GM23338 (cell line): ENCODE data around the gene ZNF451. TPM values are rescaled to one million over a fixed set of nuclear protein-coding genes. Genes with fewer than 3 reads are reported as not detected.

Experiments used
- ATAC-seq: fragments of 200-7000 bp; cut with Tn5 transposase; 3 replicates; pipeline ENCODE4 v1.9.1; 2020
- DNase-seq: peaks from one replicate; pipeline ENCODE4 v3.0.0-alpha.2; 2015; ENCODE audit warnings: low spot score
- H2AFZ ChIP-seq: fragments of 200-600 bp; sonication (generic); 2 replicates; pipeline ENCODE4 v1.8.0; 2016; ENCODE audit warnings: antibody characterized with exemption, mild to moderate bottlenecking, moderate library complexity
- H3F3A ChIP-seq: fragments of 200-600 bp; sonication (generic); replicated peaks from 2 replicates; pipeline ENCODE4 v1.8.0; 2017; ENCODE audit warnings: antibody characterized with exemption, mixed run types, low read depth
- H3K27ac ChIP-seq: fragments of 200-600 bp; sonication (generic); 2 replicates; pipeline ENCODE4 v1.6.1; 2016; ENCODE audit warnings: low read depth
- H3K27me3 ChIP-seq: fragments of 200-600 bp; sonication (generic); 2 replicates; pipeline ENCODE4 v1.8.0; 2016; ENCODE audit warnings: mild to moderate bottlenecking, mixed run types, moderate library complexity; ENCODE audit not compliant: insufficient read depth
- H3K36me3 ChIP-seq: fragments of 200-600 bp; sonication (generic); 2 replicates; pipeline ENCODE4 v1.8.0; 2016; ENCODE audit warnings: mild to moderate bottlenecking; ENCODE audit not compliant: insufficient read depth
- H3K4me1 ChIP-seq: fragments of 200-600 bp; sonication (generic); 2 replicates; pipeline ENCODE4 v1.8.0; 2016; ENCODE audit warnings: mild to moderate bottlenecking, moderate library complexity; ENCODE audit not compliant: insufficient read depth
- H3K4me2 ChIP-seq: fragments of 200-600 bp; sonication (generic); 2 replicates; pipeline ENCODE4 v1.7.1; 2017; ENCODE audit warnings: mixed run types
- H3K4me3 ChIP-seq: fragments of 200-600 bp; sonication (generic); 2 replicates; pipeline ENCODE4 v1.6.1; 2016; ENCODE audit warnings: mixed run types
- H3K79me2 ChIP-seq: fragments of 200-600 bp; sonication (generic); replicated peaks from 2 replicates; pipeline ENCODE4 v1.8.0; 2017; ENCODE audit warnings: mild to moderate bottlenecking; ENCODE audit not compliant: insufficient read depth
- H3K9me2 ChIP-seq: fragments of 200-600 bp; sonication (generic); 2 replicates; pipeline ENCODE4 v1.8.0; 2017; ENCODE audit not compliant: insufficient read depth
- H4K20me1 ChIP-seq: fragments of 200-600 bp; sonication (generic); replicated peaks from 2 replicates; pipeline ENCODE4 v1.8.0; 2017; ENCODE audit warnings: mild to moderate bottlenecking; ENCODE audit not compliant: insufficient read depth
- H3K27ac Mint-ChIP-seq: 2 replicates; pipeline ENCODE4 v1.8.0; 2020; ENCODE audit warnings: inconsistent platforms, mild to moderate bottlenecking, moderate library complexity, mixed read lengths
- H3K27me3 Mint-ChIP-seq: 3 replicates; pipeline ENCODE4 v1.8.0; 2022; ENCODE audit warnings: low read depth, mild to moderate bottlenecking, moderate library complexity, mixed read lengths, inconsistent platforms; ENCODE audit not compliant: insufficient read depth, poor library complexity
- H3K36me3 Mint-ChIP-seq: 3 replicates; pipeline ENCODE4 v1.8.0; 2021; ENCODE audit warnings: low read depth, mild to moderate bottlenecking, inconsistent platforms, moderate library complexity, mixed read lengths
- H3K4me1 Mint-ChIP-seq: 3 replicates; pipeline ENCODE4 v1.8.0; 2020; ENCODE audit warnings: mild to moderate bottlenecking, inconsistent platforms, mixed read lengths
- H3K4me3 Mint-ChIP-seq: 3 replicates; pipeline ENCODE4 v1.8.0; 2021; ENCODE audit warnings: moderate library complexity, mild to moderate bottlenecking, inconsistent platforms, mixed read lengths
- H3K9me3 Mint-ChIP-seq: 3 replicates; pipeline ENCODE4 v1.8.0; 2020; ENCODE audit warnings: moderate library complexity, mild to moderate bottlenecking, inconsistent platforms, mixed read lengths
- EZH2 ChIP-seq: fragments of 200-600 bp; sonication (generic); IDR thresholded peaks from one replicate; pipeline ENCODE4 v1.8.0; 2017; ENCODE audit warnings: antibody characterized with exemption, mild to moderate bottlenecking, low read depth; ENCODE audit not compliant: unreplicated experiment
- NANOG ChIP-seq: IDR thresholded peaks from 2 replicates; pipeline ENCODE4 v1.6.1; 2016; ENCODE audit warnings: antibody characterized with exemption, borderline replicate concordance
- POLR2AphosphoS5 ChIP-seq: IDR thresholded peaks from 2 replicates; pipeline ENCODE4 v1.6.1; 2016; ENCODE audit warnings: antibody characterized with exemption, low read depth
- STAT1 ChIP-seq: IDR thresholded peaks from one replicate; pipeline ENCODE4 v1.6.1; 2016; ENCODE audit warnings: antibody characterized with exemption; ENCODE audit not compliant: unreplicated experiment
- ZNF114 ChIP-seq: fragments of 250-450 bp; sonication (Bioruptor Pico); IDR thresholded peaks from 2 replicates; pipeline ENCODE4 v1.5.0; 2020; ENCODE audit warnings: mild to moderate bottlenecking, moderate library complexity
- ZNF331 ChIP-seq: fragments of 250-450 bp; sonication (Bioruptor Pico); IDR thresholded peaks from 2 replicates; pipeline ENCODE4 v1.5.0; 2020; ENCODE audit warnings: low read depth, mild to moderate bottlenecking, moderate library complexity
- polyA plus RNA-seq: library from polyadenylated mRNA; unstranded; fragments of >200 nt; fragmentation: Nextera tagmentation; extraction: Ambion mirVana; gene quantifications from 2 replicates; pipeline ENCODE4 v1.2.1, GENCODE V29; 2016
- total RNA-seq: library from RNA; depleted of rRNA; stranded (reverse); fragments of >200 nt; shearing (Covaris generic); gene quantifications from 2 replicates; pipeline ENCODE4 v1.2.3, GENCODE V29; 2014
- TF ChIP-seq, protein P1 (sequence below), 2 experiments: fragments of 200-600 bp in 1 of 2; sonication (generic) in 1 of 2; conservative IDR thresholded peaks; 2 replicates each; pipeline versions ENCODE4 v1.5.1 to v1.6.1; 2016 to 2017; ENCODE audit warnings: antibody characterized with exemption in 2 of 2, low read depth in 2 of 2, mild to moderate bottlenecking in 2 of 2, moderate library complexity in 1 of 2
- TF ChIP-seq, protein P2 (sequence below): IDR thresholded peaks from 2 replicates; pipeline ENCODE4 v1.6.1; 2016; ENCODE audit warnings: antibody characterized with exemption
- TF ChIP-seq, protein P3 (sequence below): fragments of 250-450 bp; sonication (Bioruptor Pico); IDR thresholded peaks from 2 replicates; pipeline ENCODE4 v1.5.0; 2020; ENCODE audit warnings: mild to moderate bottlenecking, moderate library complexity

Gene ZNF451
- total and polyA plus RNA-seq, 2 experiments from 2014 or later: 44.8 to 54.1 TPM

DNA sequence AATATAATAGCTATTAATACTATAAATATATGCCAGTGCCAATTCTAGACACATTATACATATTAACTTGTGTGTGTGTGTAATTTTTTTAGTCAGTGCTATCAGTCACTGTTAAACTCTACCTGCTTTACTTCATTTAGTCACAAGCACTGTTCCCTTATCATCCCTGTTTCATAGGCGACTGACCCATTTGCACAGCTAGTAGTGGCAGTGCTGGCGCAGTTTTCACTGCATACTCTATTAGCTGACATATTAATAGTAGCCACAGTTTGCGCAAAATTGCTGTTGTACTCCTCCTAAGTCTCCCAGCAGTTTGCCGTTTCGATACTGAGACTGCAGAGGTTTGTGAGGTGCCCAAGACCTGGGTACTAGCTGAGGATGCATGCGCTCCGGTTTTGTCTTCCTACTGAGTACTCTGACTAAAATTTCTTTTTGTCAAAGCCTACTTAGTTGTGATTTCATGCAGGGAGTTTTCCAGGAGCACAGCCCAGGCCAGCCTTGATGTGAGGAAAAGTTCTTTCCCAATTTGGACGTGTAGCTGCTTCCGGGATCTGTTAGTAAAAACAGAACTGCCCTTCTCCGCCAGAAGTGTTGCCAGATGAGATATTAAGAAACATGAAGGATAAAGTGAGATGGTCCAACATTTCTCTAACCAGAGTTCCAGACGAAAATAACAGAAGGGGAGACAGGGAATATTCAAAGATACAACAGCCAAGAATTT lies 87.7 kb downstream of the ZNF451 start:
- Histone ChIP-seq H3K79me2 (peaks cover 72% of the 10 kb centered on the region), H2AFZ (no peak overlapping the region), H3K4me3 (no peak overlapping the region), H4K20me1 (peaks cover 6% of the 10 kb centered on the region; the same call in 1 of the 2 replicates), H3K27me3 (peaks cover 12% of the 10 kb centered on the region), H3K4me2 (no peak overlapping the region), H3F3A (0 out of 2 replicates have a peak, but pooled peaks cover 2% of the 10 kb centered on the region), H3K9me2 (no peaks in the 10 kb centered on the region), H3K27ac (peak overlapping the region; percentile 65; the same call in 1 of the 2 replicates), H3K36me3 (no peaks in the 10 kb centered on the region), H3K4me1 (peaks cover 23% of the 10 kb centered on the region)
- Mint-ChIP-seq H3K36me3 (peaks cover 3% of the 10 kb centered on the region; the same call in 2 of the 3 replicates), H3K4me1 (peaks cover 33% of the 10 kb centered on the region), H3K9me3 (no peaks in the 10 kb centered on the region), H3K27me3 (peaks cover 5% of the 10 kb centered on the region), H3K27ac (no peak overlapping the region), H3K4me3 (no peak overlapping the region)
- ATAC-seq: no peak
- no peak for DNase-seq
- TF ChIP-seq ZNF331 (CRISPR knock-in tag) (no peak), EZH2 (no peak), STAT1 (no peak), NANOG (no peak), POLR2AphosphoS5 (no peak)
- TF ChIP-seq, protein P1, sequence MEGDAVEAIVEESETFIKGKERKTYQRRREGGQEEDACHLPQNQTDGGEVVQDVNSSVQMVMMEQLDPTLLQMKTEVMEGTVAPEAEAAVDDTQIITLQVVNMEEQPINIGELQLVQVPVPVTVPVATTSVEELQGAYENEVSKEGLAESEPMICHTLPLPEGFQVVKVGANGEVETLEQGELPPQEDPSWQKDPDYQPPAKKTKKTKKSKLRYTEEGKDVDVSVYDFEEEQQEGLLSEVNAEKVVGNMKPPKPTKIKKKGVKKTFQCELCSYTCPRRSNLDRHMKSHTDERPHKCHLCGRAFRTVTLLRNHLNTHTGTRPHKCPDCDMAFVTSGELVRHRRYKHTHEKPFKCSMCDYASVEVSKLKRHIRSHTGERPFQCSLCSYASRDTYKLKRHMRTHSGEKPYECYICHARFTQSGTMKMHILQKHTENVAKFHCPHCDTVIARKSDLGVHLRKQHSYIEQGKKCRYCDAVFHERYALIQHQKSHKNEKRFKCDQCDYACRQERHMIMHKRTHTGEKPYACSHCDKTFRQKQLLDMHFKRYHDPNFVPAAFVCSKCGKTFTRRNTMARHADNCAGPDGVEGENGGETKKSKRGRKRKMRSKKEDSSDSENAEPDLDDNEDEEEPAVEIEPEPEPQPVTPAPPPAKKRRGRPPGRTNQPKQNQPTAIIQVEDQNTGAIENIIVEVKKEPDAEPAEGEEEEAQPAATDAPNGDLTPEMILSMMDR (conservative IDR thresholded peaks at IDR 0.05; ENCODE audit: low read depth in 2 of 2): no peak
- TF ChIP-seq, protein P2, sequence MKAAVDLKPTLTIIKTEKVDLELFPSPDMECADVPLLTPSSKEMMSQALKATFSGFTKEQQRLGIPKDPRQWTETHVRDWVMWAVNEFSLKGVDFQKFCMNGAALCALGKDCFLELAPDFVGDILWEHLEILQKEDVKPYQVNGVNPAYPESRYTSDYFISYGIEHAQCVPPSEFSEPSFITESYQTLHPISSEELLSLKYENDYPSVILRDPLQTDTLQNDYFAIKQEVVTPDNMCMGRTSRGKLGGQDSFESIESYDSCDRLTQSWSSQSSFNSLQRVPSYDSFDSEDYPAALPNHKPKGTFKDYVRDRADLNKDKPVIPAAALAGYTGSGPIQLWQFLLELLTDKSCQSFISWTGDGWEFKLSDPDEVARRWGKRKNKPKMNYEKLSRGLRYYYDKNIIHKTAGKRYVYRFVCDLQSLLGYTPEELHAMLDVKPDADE: no peak

DNA sequence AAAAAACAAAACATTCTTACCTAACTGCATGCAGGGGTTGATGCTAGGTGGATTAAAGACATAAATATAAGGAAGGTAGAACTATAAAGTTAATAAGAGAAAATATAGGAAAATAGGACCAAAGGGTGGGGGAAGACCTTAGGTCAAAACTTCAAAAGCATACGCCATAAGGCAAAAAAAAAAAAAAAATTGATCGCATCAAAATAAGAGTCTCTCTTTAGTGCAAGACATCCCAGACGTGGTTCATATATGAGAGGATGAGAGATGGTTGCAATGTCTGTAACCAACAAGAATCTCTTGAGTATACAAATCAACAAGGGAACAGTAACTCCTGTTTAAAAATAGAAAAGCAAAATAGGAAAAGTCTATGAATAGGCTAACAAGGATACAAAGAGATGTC lies 90.6 kb downstream of the ZNF451 start:
- Mint-ChIP-seq H3K27ac (no peak overlapping the region), H3K36me3 (peaks cover 15% of the 10 kb centered on the region; the same call in 2 of the 3 replicates), H3K4me1 (peaks cover 13% of the 10 kb centered on the region), H3K27me3 (no peaks in the 10 kb centered on the region), H3K4me3 (no peak overlapping the region), H3K9me3 (no peaks in the 10 kb centered on the region)
- Histone ChIP-seq H2AFZ (no peak overlapping the region), H4K20me1 (peaks cover 6% of the 10 kb centered on the region; the same call in 1 of the 2 replicates), H3K4me2 (no peak overlapping the region), H3F3A (no peaks in the 10 kb centered on the region), H3K27ac (no peak overlapping the region), H3K36me3 (no peaks in the 10 kb centered on the region; the same call in none of the 2 replicates), H3K4me1 (peaks cover 4% of the 10 kb centered on the region; the same call in 1 of the 2 replicates), H3K9me2 (no peaks in the 10 kb centered on the region), H3K79me2 (peaks cover 54% of the 10 kb centered on the region), H3K4me3 (no peak overlapping the region), H3K27me3 (no peaks in the 10 kb centered on the region)
- no peak for ATAC-seq
- DNase-seq: no peak
- TF ChIP-seq, protein P1 (conservative IDR thresholded peaks at IDR 0.05; ENCODE audit: low read depth in 2 of 2): no peak
- no peak for TF ChIP-seq STAT1
- TF ChIP-seq ZNF114 (CRISPR knock-in tag): no peak
- TF ChIP-seq, protein P3, sequence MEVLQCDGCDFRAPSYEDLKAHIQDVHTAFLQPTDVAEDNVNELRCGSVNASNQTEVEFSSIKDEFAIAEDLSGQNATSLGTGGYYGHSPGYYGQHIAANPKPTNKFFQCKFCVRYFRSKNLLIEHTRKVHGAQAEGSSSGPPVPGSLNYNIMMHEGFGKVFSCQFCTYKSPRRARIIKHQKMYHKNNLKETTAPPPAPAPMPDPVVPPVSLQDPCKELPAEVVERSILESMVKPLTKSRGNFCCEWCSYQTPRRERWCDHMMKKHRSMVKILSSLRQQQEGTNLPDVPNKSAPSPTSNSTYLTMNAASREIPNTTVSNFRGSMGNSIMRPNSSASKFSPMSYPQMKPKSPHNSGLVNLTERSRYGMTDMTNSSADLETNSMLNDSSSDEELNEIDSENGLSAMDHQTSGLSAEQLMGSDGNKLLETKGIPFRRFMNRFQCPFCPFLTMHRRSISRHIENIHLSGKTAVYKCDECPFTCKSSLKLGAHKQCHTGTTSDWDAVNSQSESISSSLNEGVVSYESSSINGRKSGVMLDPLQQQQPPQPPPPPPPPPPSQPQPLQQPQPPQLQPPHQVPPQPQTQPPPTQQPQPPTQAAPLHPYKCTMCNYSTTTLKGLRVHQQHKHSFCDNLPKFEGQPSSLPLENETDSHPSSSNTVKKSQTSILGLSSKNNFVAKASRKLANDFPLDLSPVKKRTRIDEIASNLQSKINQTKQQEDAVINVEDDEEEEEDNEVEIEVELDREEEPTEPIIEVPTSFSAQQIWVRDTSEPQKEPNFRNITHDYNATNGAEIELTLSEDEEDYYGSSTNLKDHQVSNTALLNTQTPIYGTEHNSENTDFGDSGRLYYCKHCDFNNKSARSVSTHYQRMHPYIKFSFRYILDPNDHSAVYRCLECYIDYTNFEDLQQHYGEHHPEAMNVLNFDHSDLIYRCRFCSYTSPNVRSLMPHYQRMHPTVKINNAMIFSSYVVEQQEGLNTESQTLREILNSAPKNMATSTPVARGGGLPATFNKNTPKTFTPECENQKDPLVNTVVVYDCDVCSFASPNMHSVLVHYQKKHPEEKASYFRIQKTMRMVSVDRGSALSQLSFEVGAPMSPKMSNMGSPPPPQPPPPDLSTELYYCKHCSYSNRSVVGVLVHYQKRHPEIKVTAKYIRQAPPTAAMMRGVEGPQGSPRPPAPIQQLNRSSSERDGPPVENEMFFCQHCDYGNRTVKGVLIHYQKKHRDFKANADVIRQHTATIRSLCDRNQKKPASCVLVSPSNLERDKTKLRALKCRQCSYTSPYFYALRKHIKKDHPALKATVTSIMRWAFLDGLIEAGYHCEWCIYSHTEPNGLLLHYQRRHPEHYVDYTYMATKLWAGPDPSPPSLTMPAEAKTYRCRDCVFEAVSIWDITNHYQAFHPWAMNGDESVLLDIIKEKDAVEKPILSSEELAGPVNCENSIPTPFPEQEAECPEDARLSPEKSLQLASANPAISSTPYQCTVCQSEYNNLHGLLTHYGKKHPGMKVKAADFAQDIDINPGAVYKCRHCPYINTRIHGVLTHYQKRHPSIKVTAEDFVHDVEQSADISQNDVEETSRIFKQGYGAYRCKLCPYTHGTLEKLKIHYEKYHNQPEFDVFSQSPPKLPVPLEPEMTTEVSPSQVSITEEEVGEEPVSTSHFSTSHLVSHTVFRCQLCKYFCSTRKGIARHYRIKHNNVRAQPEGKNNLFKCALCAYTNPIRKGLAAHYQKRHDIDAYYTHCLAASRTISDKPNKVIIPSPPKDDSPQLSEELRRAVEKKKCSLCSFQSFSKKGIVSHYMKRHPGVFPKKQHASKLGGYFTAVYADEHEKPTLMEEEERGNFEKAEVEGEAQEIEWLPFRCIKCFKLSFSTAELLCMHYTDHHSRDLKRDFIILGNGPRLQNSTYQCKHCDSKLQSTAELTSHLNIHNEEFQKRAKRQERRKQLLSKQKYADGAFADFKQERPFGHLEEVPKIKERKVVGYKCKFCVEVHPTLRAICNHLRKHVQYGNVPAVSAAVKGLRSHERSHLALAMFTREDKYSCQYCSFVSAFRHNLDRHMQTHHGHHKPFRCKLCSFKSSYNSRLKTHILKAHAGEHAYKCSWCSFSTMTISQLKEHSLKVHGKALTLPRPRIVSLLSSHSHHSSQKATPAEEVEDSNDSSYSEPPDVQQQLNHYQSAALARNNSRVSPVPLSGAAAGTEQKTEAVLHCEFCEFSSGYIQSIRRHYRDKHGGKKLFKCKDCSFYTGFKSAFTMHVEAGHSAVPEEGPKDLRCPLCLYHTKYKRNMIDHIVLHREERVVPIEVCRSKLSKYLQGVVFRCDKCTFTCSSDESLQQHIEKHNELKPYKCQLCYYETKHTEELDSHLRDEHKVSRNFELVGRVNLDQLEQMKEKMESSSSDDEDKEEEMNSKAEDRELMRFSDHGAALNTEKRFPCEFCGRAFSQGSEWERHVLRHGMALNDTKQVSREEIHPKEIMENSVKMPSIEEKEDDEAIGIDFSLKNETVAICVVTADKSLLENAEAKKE (CRISPR knock-in tag): no peak
- no peak for TF ChIP-seq EZH2
- no peak for TF ChIP-seq NANOG
